GM12874 (cell line): ENCODE data around the gene PVALB.

Source experiments
- CTCF ChIP-seq: IDR thresholded peaks from 2 replicates; pipeline ENCODE4 v1.5.1; 2011; ENCODE audit warnings: low read depth, mild to moderate bottlenecking, control low read depth, low read length, moderate library complexity; ENCODE audit not compliant: insufficient read depth

PVALB gene

GRCh38 chr22:36830601-36831000, 13.8 kb upstream of the PVALB start:
- TF ChIP-seq CTCF = no peak

GRCh38 chr22:36829370-36830002, 12.7 kb upstream of the PVALB start:
- peak; percentile 9; the same call in 1 of the 2 replicates for TF ChIP-seq CTCF

GRCh38 chr22:36828815-36829214, 12.0 kb upstream of the PVALB start:
- TF ChIP-seq CTCF = no peak

GRCh38 chr22:36826262-36826661, 9.4 kb upstream of the PVALB start:
- TF ChIP-seq CTCF = no peak

GRCh38 chr22:36824655-36825054, 7.8 kb upstream of the PVALB start:
- no peak for TF ChIP-seq CTCF

DNA sequence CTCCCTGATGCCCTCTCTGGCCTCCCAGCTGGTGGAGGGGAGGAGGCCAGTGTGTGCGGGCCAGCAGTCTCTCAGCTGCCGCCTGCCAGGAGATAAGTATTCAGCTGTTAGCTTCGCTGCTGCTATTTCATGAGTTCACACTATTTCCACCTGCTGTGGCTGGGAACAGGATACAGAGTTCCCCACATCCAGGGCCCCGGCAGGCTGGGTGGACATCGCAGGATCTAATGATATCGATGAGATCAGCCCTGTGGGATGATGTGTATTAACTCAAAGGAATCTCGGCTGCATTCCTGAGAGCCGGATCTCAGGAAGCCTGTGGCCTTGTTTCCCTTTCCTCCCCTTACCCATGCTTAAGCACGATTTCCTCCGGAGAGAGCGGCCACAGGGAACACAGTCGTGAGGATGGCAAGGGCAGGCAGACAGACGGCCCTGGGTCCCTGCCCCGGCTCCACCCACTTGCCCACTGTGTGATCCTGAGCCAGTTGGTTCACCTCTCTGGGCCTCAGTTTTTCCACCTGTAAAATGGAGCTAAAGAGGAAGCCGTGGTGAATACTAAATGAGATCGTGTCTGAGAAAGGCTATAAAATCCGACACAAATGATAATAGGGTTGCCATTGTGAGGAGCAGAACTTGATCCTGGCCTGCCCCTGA, 6.5 kb upstream of the PVALB start:
- TF ChIP-seq CTCF = no peak

- TF ChIP-seq CTCF = no peak
These were observed 5.7 kb upstream of the PVALB start for GRCh38 chr22:36822581-36822980.
